ENCODE measurements around the gene KIRREL3.
A peak's percentile ranks its signal among the peaks of the same experiment; 100 is the strongest.

Gene KIRREL3

GRCh38 chr11:126592496-126593410 is 407.8 kb downstream of the KIRREL3 start:
- DNase-seq = no peak

- no peak for DNase-seq
These were observed 408.5 kb downstream of the KIRREL3 start for GRCh38 chr11:126591966-126592489.

- no peak for DNase-seq
These were observed 411.1 kb downstream of the KIRREL3 start for GRCh38 chr11:126589492-126589803.

GRCh38 chr11:126588630-126589491 is 411.7 kb downstream of the KIRREL3 start:
- DNase-seq = no peak

- DNase-seq = no peak
These were observed 413.0 kb downstream of the KIRREL3 start for GRCh38 chr11:126587541-126587940.

GRCh38 chr11:126585774-126586491 is 414.6 kb downstream of the KIRREL3 start:
- no peak for DNase-seq

- no peak for DNase-seq
These were observed 415.2 kb downstream of the KIRREL3 start for GRCh38 chr11:126585388-126585773.

- no peak for DNase-seq
These were observed 416.8 kb downstream of the KIRREL3 start for GRCh38 chr11:126583594-126584427.

GRCh38 chr11:126583101-126583500 is 417.5 kb downstream of the KIRREL3 start:
- DNase-seq = no peak

GRCh38 chr11:126581871-126582648 is 418.5 kb downstream of the KIRREL3 start:
- no peak for DNase-seq

- no peak for DNase-seq
These were observed 422.1 kb downstream of the KIRREL3 start for GRCh38 chr11:126578426-126578825.

GRCh38 chr11:126578021-126578420 is 422.5 kb downstream of the KIRREL3 start:
- no peak for DNase-seq

GRCh38 chr11:126575849-126576248 is 424.7 kb downstream of the KIRREL3 start:
- no peak for DNase-seq

GRCh38 chr11:126573325-126573978 is 427.1 kb downstream of the KIRREL3 start:
- DNase-seq = no peak

- no peak for DNase-seq
These were observed 430.1 kb downstream of the KIRREL3 start for GRCh38 chr11:126570489-126570888.

- DNase-seq = no peak
These were observed 433.2 kb downstream of the KIRREL3 start for GRCh38 chr11:126567419-126567818.

GRCh38 chr11:126564566-126564965 is 436.0 kb downstream of the KIRREL3 start:
- no peak for DNase-seq

- DNase-seq = peak; percentile 44
These were observed 439.2 kb downstream of the KIRREL3 start for GRCh38 chr11:126561327-126561893.

- no peak for DNase-seq
These were observed 440.3 kb downstream of the KIRREL3 start for GRCh38 chr11:126560221-126560620.

Data from stimulated activated CD8-positive, alpha-beta memory T cell treated with anti-CD3 and anti-CD28 coated beads, Interleukin-4, amount 100 ng/mL, for 48 hours (primary cell).